ENCODE results near the gene RENBP. TPM values are rescaled to one million over a fixed set of nuclear protein-coding genes. Genes with fewer than 3 reads are reported as not detected.
A peak's percentile ranks its signal among the peaks of the same experiment; 100 is the strongest.

Gene RENBP
- total and polyA plus RNA-seq, 2 of the 13 experiments (the other 11 are each of a cell fraction or from before 2014, with no cell fraction given) = 1.4 to 2.6 TPM

GRCh38 chrX:153974003-153974725 lies 29.7 kb upstream of the RENBP start (continued):
- no peak for TF ChIP-seq HNF4G (IDR thresholded peaks at IDR 0.05; ENCODE audit: borderline replicate concordance, low read depth, low read length)
- TF ChIP-seq HNF4G (CRISPR knock-in tag; IDR thresholded peaks at IDR 0.05; ENCODE audit: borderline replicate concordance, low read depth) = no peak

- Histone ChIP-seq H3K27me3 (ENCODE audit: control insufficient read depth in 1 of 2, insufficient read depth in 2 of 2, low read length in 2 of 2) (no peaks in the 10 kb centered on the region; a peak in 1 of 5 replicates), H2AFZ (ENCODE audit: low read length) (no peak overlapping the region), H3K9ac (ENCODE audit: insufficient read depth, low read depth, low read length) (peak overlapping the region; percentile 92), H3K9me3 (ENCODE audit: low read length) (no peaks in the 10 kb centered on the region), H4K20me1 (ENCODE audit: insufficient read depth, low read length) (peaks cover 13% of the 10 kb centered on the region), H3K36me3 (replicated peaks in 1 of 2; ENCODE audit: control insufficient read depth in 1 of 2, insufficient read depth in 2 of 2, low read length in 2 of 2) (peaks cover 0 to 3% of the 10 kb centered on the region in 2 experiments; a peak in 1 of 5 replicates), H3K4me3 (replicated peaks in 1 of 3; ENCODE audit: insufficient read depth in 1 of 3, low read depth in 2 of 3, low read length in 3 of 3) (peak overlapping the region; percentile 51 to 90 (median 66)), H3K4me2 (ENCODE audit: low read depth, low read length) (peak overlapping the region; percentile 80), H3K79me2 (ENCODE audit: insufficient read depth, low read length) (peaks cover 33% of the 10 kb centered on the region), H3K27ac (ENCODE audit: extremely low read length, insufficient read depth, low read length) (peak overlapping the region; percentile 95), H3K4me1 (ENCODE audit: insufficient read depth, low read length) (peaks cover 38% of the 10 kb centered on the region)
- intact Hi-C loops (cut with micrococcal nuclease; ENCODE audit: unreplicated experiment) = loop anchor here (2.0 kb wide), 1 partner anchor 39 kb away; no protein-coding TSS in a partner anchor
- FAIRE-seq (peak; percentile 74), DNase-seq (ENCODE audit: low spot score) (peak; percentile 40), ATAC-seq (no peak)
- CTCF ChIA-PET (ENCODE audit: low intra/inter-chr PET ratio, low total read pairs) = no interaction called here
- WGBS (ENCODE audit: low lambda C conversion rate) = 0% methylated on average over 6 of the region's 20 CpGs
- in situ Hi-C loops (cut with HindIII; ENCODE audit: extremely low pct_ligation_motif_present, low pct_unique_long_range_greater_than_20kb) = loop anchor here (5.0 kb wide), 1 partner anchor 39 kb away; no protein-coding TSS in a partner anchor
- POLR2A ChIA-PET = interaction anchor here (0.7 to 6.3 kb wide), 5 partner anchors 16 to 64 kb away, joined by 3 to 54 read pairs (median 11); no protein-coding TSS in a partner anchor
- TSS peak; percentile 76 for BruUV-seq (replicated peaks)
- TF ChIP-seq HES4 (CRISPR knock-in tag; IDR thresholded peaks at IDR 0.05; ENCODE audit: borderline replicate concordance) (no peak), ZNF562 (CRISPR knock-in tag; IDR thresholded peaks at IDR 0.05; ENCODE audit: borderline replicate concordance) (no peak), ZNF589 (CRISPR knock-in tag; conservative IDR thresholded peaks at IDR 0.05) (no peak), SOX13 (IDR thresholded peaks at IDR 0.05) (no peak), SOX13 (CRISPR knock-in tag; conservative IDR thresholded peaks at IDR 0.05 in 1 of 2, IDR thresholded peaks at IDR 0.05 in 1 of 2) (0 out of 4 replicates have a peak, but pooled peaks of 1 of the 2 experiments have one; percentile 12), RNF2 (conservative IDR thresholded peaks at IDR 0.05; ENCODE audit: low read depth) (no peak), PATZ1 (CRISPR knock-in tag; IDR thresholded peaks at IDR 0.05) (peak; percentile 53; the same call in 1 of the 2 replicates), SNAPC2 (CRISPR knock-in tag; IDR thresholded peaks at IDR 0.05) (no peak), ZNF747 (CRISPR knock-in tag; IDR thresholded peaks at IDR 0.05; ENCODE audit: borderline replicate concordance) (no peak), ADNP (CRISPR knock-in tag; IDR thresholded peaks at IDR 0.05) (no peak), ZNF121 (CRISPR knock-in tag; IDR thresholded peaks at IDR 0.05) (peak; percentile 100), UBTF (CRISPR knock-in tag; IDR thresholded peaks at IDR 0.05) (peak; percentile 14; the same call in 1 of the 2 replicates), ZBTB38 (CRISPR knock-in tag; IDR thresholded peaks at IDR 0.05) (peak; percentile 78), TGIF2 (CRISPR knock-in tag; IDR thresholded peaks at IDR 0.05) (no peak)
Measured at GRCh38 chrX:153973127-153974002, 28.9 kb upstream of the RENBP start.

Measured in HepG2 (cell line).